ENCODE measurements around the gene ATP5MK. TPM values are rescaled to one million over a fixed set of nuclear protein-coding genes. Genes with fewer than 3 reads are reported as not detected.
A peak's percentile ranks its signal among the peaks of the same experiment; 100 is the strongest.
"Not testable (repeated sequence)": the region's sequence is repeated elsewhere in the genome, so short reads cannot be mapped to it uniquely, and the experiment has no call there.

The ATP5MK gene
- total RNA-seq, 2 experiments from 2014 or later, result 360 to 363 TPM

DNA sequence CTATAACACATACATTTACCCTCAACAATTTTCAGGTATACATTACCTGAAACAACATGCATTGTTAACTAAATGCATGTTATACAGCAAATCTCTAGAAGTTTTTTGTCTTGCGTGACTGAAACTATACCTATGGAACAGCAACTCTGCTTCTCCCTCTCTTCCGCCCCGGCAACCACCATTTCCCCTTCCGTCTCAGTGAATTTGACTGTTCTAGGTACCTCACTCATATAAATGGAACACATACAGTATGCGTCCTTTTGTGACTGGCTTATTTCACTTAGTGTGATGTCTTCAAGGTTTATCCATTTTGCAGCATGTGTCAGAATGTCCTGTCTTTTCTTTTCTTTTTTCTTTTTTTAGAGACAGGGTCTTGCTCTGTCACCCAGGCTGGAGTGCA is 33.4 kb upstream of the ATP5MK start:
- peak overlapping the region; percentile 81 for H3K27ac Mint-ChIP-seq
- no peaks in the 10 kb centered on the region for H3K27me3 Mint-ChIP-seq (ENCODE audit: low read depth)
- DNase-seq (peak; percentile 60), ATAC-seq (peak; percentile 76)
- peak overlapping the region; percentile 42 for H3K4me3 Mint-ChIP-seq
- CTCF ChIA-PET, result interaction anchor here (1.0 to 1.5 kb wide), 2 partner anchors 46 to 134 kb away, joined by 4 read pairs; no protein-coding TSS in a partner anchor
- no peaks in the 10 kb centered on the region for H3K9me3 Mint-ChIP-seq (ENCODE audit: insufficient read depth)
- H3K4me1 Mint-ChIP-seq (ENCODE audit: low read depth), result peaks cover 63% of the 10 kb centered on the region
- POLR2A ChIA-PET, result interaction anchor here (0.8 kb wide), 1 partner anchor 10 kb away, joined by 3 read pairs; no protein-coding TSS in a partner anchor
- H3K36me3 Mint-ChIP-seq (ENCODE audit: low read depth), result peaks cover 86% of the 10 kb centered on the region

GRCh38 chr10:103428989-103429643 is 32.8 kb upstream of the ATP5MK start:
- peak overlapping the region; percentile 42 for H3K4me3 Mint-ChIP-seq
- CTCF ChIA-PET, result interaction anchor here (0.9 kb wide), 1 partner anchor 56 kb away, joined by 3 read pairs; no protein-coding TSS in a partner anchor

GRCh38 chr10:103427866-103428265 is 31.6 kb upstream of the ATP5MK start:
- POLR2A ChIA-PET, result no interaction called here
- no peaks in the 10 kb centered on the region for H3K27me3 Mint-ChIP-seq (ENCODE audit: low read depth)
- CTCF ChIA-PET, result interaction anchor here (1.3 to 1.4 kb wide), 2 partner anchors 53 to 58 kb away, joined by 3 to 7 read pairs; no protein-coding TSS in a partner anchor
- H3K36me3 Mint-ChIP-seq (ENCODE audit: low read depth), result peaks cover 88% of the 10 kb centered on the region
- ATAC-seq, result no peak
- no peak for DNase-seq
- H3K4me3 Mint-ChIP-seq, result no peak overlapping the region
- peaks cover 56% of the 10 kb centered on the region for H3K4me1 Mint-ChIP-seq (ENCODE audit: low read depth)
- H3K9me3 Mint-ChIP-seq (ENCODE audit: insufficient read depth), result no peaks in the 10 kb centered on the region
- H3K27ac Mint-ChIP-seq, result peak overlapping the region; percentile 2

More at GRCh38 chr10:103428989-103429643, 32.8 kb upstream of the ATP5MK start:
- Mint-ChIP-seq H3K27me3 (ENCODE audit: low read depth) (no peaks in the 10 kb centered on the region), H3K36me3 (ENCODE audit: low read depth) (peaks cover 88% of the 10 kb centered on the region), H3K9me3 (ENCODE audit: insufficient read depth) (no peaks in the 10 kb centered on the region), H3K4me1 (ENCODE audit: low read depth) (peaks cover 63% of the 10 kb centered on the region), H3K27ac (peak overlapping the region; percentile 87)
- POLR2A ChIA-PET, result interaction anchor here (0.8 kb wide), 1 partner anchor 11 kb away, joined by 3 read pairs; no protein-coding TSS in a partner anchor
- DNase-seq, result no peak
- peak; percentile 59 for ATAC-seq

DNA sequence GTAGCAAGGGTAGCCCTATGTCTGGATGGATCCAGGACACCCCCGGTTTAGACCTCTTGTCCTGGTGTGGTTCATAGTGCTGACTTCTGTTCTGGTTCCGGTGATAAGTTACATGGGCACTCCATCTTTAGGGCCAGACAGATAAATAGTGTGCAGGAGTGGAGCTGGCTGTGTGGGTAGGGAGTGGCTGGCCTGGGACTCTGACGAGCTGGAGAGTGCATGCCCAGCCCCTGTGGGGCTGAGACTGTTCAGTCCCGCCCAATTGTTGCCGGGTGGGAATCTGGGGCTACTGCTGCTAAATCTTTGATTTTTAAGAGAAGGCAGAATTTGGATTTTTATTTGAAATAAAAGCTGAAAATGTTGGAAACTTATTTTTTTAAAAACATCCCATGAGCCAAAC is 27.5 kb upstream of the ATP5MK start:
- H3K9me3 Mint-ChIP-seq (ENCODE audit: insufficient read depth), result no peaks in the 10 kb centered on the region
- DNase-seq (no peak), ATAC-seq (no peak)
- ChIA-PET POLR2A (no interaction called here), CTCF (interaction anchor here (1.0 to 1.8 kb wide), 5 partner anchors 8 to 62 kb away, joined by 4 to 11 read pairs (median 7); no protein-coding TSS in a partner anchor)
- peaks cover 19% of the 10 kb centered on the region for H3K4me1 Mint-ChIP-seq (ENCODE audit: low read depth)
- no peaks in the 10 kb centered on the region for H3K27me3 Mint-ChIP-seq (ENCODE audit: low read depth)
- peaks cover 78% of the 10 kb centered on the region for H3K36me3 Mint-ChIP-seq (ENCODE audit: low read depth)
- no peak overlapping the region for H3K4me3 Mint-ChIP-seq
- H3K27ac Mint-ChIP-seq, result no peak overlapping the region

DNA sequence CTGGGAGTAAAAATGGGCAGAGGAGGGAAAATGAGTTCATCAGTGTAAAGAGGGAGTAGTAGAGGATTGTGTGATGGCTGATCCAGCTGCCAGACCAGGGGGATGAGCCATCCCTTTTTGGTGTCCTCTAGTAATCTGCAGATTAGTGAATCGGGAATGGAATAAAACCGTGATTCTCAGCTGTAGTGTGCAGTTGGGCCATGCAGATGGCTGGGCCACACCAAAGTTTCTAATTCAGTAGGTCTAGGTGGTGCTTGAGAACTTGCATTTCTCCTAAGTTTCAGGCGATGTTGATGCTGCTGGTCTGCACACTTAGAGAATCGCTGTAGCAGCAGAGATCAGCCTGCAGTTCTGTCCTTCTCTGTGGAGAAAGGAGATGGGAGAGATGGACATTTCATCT is 22.8 kb upstream of the ATP5MK start:
- no peak for ATAC-seq
- Mint-ChIP-seq H3K4me1 (ENCODE audit: low read depth) (peaks cover 11% of the 10 kb centered on the region), H3K36me3 (ENCODE audit: low read depth) (peaks cover 78% of the 10 kb centered on the region), H3K9me3 (ENCODE audit: insufficient read depth) (no peaks in the 10 kb centered on the region), H3K27me3 (ENCODE audit: low read depth) (no peaks in the 10 kb centered on the region), H3K27ac (peak overlapping the region; percentile 65), H3K4me3 (no peak overlapping the region)
- DNase-seq, result no peak
- POLR2A ChIA-PET, result no interaction called here
- CTCF ChIA-PET, result interaction anchor here (1.2 to 7.1 kb wide), 6 partner anchors 23 to 71 kb away, joined by 3 to 148 read pairs (median 40); partner anchors contain the start of gene CALHM2

- H3K9me3 Mint-ChIP-seq (ENCODE audit: insufficient read depth), result no peaks in the 10 kb centered on the region
- ChIA-PET POLR2A (no interaction called here), CTCF (interaction anchor here (1.4 to 7.1 kb wide), 9 partner anchors 9 to 72 kb away, joined by 3 to 148 read pairs (median 27); partner anchors contain the start of gene CALHM2)
- H3K4me1 Mint-ChIP-seq (ENCODE audit: low read depth), result peaks cover 11% of the 10 kb centered on the region
- H3K4me3 Mint-ChIP-seq, result no peak overlapping the region
- no peaks in the 10 kb centered on the region for H3K27me3 Mint-ChIP-seq (ENCODE audit: low read depth)
- DNase-seq (no peak), ATAC-seq (no peak)
- H3K27ac Mint-ChIP-seq, result peak overlapping the region; percentile 14
- peaks cover 77% of the 10 kb centered on the region for H3K36me3 Mint-ChIP-seq (ENCODE audit: low read depth)
Observed at GRCh38 chr10:103417601-103418000, 21.3 kb upstream of the ATP5MK start.

GRCh38 chr10:103417148-103417469 is 20.8 kb upstream of the ATP5MK start:
- H3K9me3 Mint-ChIP-seq (ENCODE audit: insufficient read depth); H3K27me3 Mint-ChIP-seq (ENCODE audit: low read depth); DNase-seq; ATAC-seq; POLR2A ChIA-PET; H3K27ac Mint-ChIP-seq; H3K4me3 Mint-ChIP-seq: not testable (repeated sequence)
- H3K36me3 Mint-ChIP-seq (ENCODE audit: low read depth), result peaks cover 76% of the 10 kb centered on the region
- CTCF ChIA-PET, result interaction anchor here (1.0 to 7.1 kb wide), 15 partner anchors 9 to 126 kb away, joined by 3 to 148 read pairs (median 6); partner anchors contain the start of gene CALHM2
- peaks cover 11% of the 10 kb centered on the region for H3K4me1 Mint-ChIP-seq (ENCODE audit: low read depth)

GRCh38 chr10:103416436-103417147 is 20.3 kb upstream of the ATP5MK start:
- H3K4me3 Mint-ChIP-seq, result no peak overlapping the region
- H3K27me3 Mint-ChIP-seq (ENCODE audit: low read depth), result no peaks in the 10 kb centered on the region
- no peaks in the 10 kb centered on the region for H3K9me3 Mint-ChIP-seq (ENCODE audit: insufficient read depth)
- ChIA-PET POLR2A (no interaction called here), CTCF (interaction anchor here (0.9 to 7.1 kb wide), 21 partner anchors 8 to 346 kb away, joined by 3 to 148 read pairs (median 5); partner anchors contain the start of genes CALHM2 and NEURL1)
- peak; percentile 76 for ATAC-seq
- peak overlapping the region; percentile 27 for H3K27ac Mint-ChIP-seq
- H3K4me1 Mint-ChIP-seq (ENCODE audit: low read depth), result peaks cover 11% of the 10 kb centered on the region
- peaks cover 77% of the 10 kb centered on the region for H3K36me3 Mint-ChIP-seq (ENCODE audit: low read depth)
- peak; percentile 84 for DNase-seq

DNA sequence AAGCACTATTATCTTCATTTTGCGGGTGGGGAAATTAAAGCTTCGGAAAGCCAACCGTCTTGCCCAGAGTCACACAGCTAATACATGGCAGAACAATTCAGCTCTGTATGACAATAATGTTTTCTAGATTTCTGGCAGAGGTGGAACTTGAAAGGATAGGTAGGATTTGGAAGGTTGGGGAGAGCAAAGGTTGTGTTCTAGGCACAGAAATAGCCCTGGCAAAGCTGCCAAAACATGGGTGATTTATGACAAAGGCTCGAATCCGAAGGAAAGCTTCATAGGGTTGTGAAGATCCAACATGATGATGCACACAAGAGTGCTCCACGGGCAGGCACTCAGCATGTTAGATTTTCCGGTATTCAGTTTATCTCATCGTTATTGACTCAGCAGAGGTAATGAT is 19.3 kb upstream of the ATP5MK start:
- POLR2A ChIA-PET, result no interaction called here
- peaks cover 74% of the 10 kb centered on the region for H3K36me3 Mint-ChIP-seq (ENCODE audit: low read depth)

DNA sequence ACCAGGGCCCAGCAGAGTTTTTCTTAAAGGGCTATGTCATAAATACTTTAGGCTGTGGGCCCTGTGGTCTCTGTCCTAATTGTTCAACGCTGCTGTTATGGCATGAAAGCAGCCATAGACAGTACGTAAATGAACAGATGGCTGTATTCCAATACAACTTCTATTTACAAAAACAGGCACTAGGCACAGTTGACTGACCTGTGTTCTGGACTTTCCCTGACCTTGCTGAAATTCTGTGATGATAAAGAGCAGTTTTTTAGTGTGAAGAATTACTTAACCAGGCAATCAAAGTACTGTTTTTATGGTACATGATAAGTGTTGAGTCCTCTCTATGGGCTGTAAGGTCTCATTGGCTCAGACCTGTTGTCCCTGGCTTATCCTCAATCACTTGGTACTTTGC is 17.3 kb upstream of the ATP5MK start:
- H3K4me3 Mint-ChIP-seq, result no peak overlapping the region
- H3K9me3 Mint-ChIP-seq (ENCODE audit: insufficient read depth), result no peaks in the 10 kb centered on the region
- POLR2A ChIA-PET, result no interaction called here

More for the DNA sequence above, 19.3 kb upstream of the ATP5MK start:
- DNase-seq, result no peak
- no peak overlapping the region for H3K4me3 Mint-ChIP-seq
- H3K27ac Mint-ChIP-seq, result no peak overlapping the region
- ATAC-seq, result no peak
- peaks cover 11% of the 10 kb centered on the region for H3K4me1 Mint-ChIP-seq (ENCODE audit: low read depth)
- no peaks in the 10 kb centered on the region for H3K27me3 Mint-ChIP-seq (ENCODE audit: low read depth)
- CTCF ChIA-PET, result interaction anchor here (0.5 to 7.1 kb wide), 16 partner anchors 9 to 128 kb away, joined by 3 to 148 read pairs (median 5); partner anchors contain the start of genes CALHM2 and NEURL1
- H3K9me3 Mint-ChIP-seq (ENCODE audit: insufficient read depth), result no peaks in the 10 kb centered on the region

DNA sequence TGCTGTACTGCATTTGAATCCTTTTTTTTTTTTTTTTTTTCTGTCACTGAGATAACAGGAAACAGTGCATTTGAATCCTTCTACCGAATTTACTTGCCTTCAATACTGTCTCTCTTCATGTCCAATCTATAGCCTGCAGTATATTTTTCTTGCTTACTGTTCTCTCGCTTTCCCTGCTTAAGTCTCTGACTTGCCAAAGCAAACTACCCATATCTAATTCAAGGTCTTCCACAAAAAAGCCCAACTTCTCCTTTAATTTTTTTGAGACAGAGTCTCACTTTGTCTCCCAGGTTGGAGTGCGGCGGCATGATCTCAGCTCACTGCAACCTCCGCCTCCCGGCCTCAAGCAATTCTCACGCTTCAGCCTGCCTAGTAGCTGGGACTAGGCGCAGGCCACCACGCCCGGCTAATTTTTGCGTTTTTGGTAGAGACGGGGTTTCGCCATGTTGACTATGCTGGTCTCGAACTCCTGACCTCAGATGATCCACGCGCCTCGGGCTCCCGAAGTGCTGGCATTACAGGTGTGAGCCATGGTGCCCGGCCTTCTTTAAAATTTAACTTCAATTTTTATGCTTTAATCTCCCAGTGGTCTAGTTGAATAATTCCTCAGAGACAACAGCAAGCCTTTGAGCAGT is 1.0 kb upstream of the ATP5MK start:
- H3K27ac Mint-ChIP-seq, result peak overlapping the region; percentile 94
- ChIA-PET CTCF (interaction anchor here (1.5 to 3.0 kb wide), 4 partner anchors 19 to 89 kb away, joined by 3 to 9 read pairs (median 6); no protein-coding TSS in a partner anchor), POLR2A (interaction anchor here (0.6 to 2.3 kb wide), 5 partner anchors 29 to 543 kb away, joined by 3 to 15 read pairs (median 3); partner anchors contain the start of genes BORCS7 and TAF5)
- no peaks in the 10 kb centered on the region for H3K27me3 Mint-ChIP-seq (ENCODE audit: low read depth)
- no peak for DNase-seq
- no peaks in the 10 kb centered on the region for H3K9me3 Mint-ChIP-seq (ENCODE audit: insufficient read depth)
- peak overlapping the region; percentile 93 for H3K4me3 Mint-ChIP-seq
- peaks cover 48% of the 10 kb centered on the region for H3K4me1 Mint-ChIP-seq (ENCODE audit: low read depth)
- H3K36me3 Mint-ChIP-seq (ENCODE audit: low read depth), result peaks cover 56% of the 10 kb centered on the region
- no peak for ATAC-seq

More for the DNA sequence above, 17.3 kb upstream of the ATP5MK start:
- H3K4me1 Mint-ChIP-seq (ENCODE audit: low read depth), result peaks cover 11% of the 10 kb centered on the region
- no peaks in the 10 kb centered on the region for H3K27me3 Mint-ChIP-seq (ENCODE audit: low read depth)
- H3K36me3 Mint-ChIP-seq (ENCODE audit: low read depth), result peaks cover 68% of the 10 kb centered on the region
- ATAC-seq (no peak), DNase-seq (no peak)
- CTCF ChIA-PET, result interaction anchor here (1.1 to 7.1 kb wide), 2 partner anchors 63 to 71 kb away, joined by 4 to 148 read pairs; no protein-coding TSS in a partner anchor
- no peak overlapping the region for H3K27ac Mint-ChIP-seq

Measured in activated CD8-positive, alpha-beta T cell treated with anti-CD3 and anti-CD28 coated beads, Interleukin-2, amount 10 ng/mL, durations not matched to agents 7 days and 5 days (primary cell).